HG02938 (cell line): ENCODE data around the gene LRIT3.

Experiments
- ATAC-seq: cut with Tn5 transposase; IDR thresholded peaks from one replicate; pipeline ENCODE4 v1.9.1; 2021; ENCODE audit warnings: mild to moderate bottlenecking, moderate library complexity; ENCODE audit not compliant: unreplicated experiment

Gene LRIT3

DNA sequence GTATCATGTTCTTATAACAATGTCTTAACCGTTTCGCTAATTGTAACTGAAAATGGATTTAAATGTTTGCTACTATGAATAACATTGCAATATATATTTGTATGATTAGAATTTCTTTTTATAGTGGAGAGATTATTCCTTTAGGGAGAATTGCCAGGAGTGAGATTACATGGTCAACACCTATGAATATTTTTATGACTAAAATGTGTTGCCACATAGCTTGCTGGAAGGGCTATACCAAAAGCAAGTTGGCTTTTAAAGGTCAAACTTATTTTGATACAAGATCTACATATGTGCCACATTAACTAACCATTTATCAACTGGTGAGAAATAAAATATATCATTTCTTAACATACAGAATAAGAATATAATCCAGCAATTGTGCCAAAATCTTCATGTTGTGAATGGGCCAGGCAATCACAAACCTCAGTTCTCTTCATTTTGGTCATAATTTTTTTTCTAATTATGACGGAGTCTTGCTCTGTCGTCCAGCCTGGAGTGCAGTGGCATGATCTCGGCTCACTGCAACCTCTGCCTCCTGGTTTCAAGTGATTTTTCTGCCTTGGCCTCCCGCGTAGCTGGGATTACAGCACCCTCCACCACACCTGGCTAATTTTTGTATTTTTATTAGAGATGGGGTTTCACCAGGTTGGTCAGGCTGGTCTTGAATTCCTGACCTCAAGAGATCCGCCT is 54.8 kb downstream of the LRIT3 start:
- no peak for ATAC-seq

DNA sequence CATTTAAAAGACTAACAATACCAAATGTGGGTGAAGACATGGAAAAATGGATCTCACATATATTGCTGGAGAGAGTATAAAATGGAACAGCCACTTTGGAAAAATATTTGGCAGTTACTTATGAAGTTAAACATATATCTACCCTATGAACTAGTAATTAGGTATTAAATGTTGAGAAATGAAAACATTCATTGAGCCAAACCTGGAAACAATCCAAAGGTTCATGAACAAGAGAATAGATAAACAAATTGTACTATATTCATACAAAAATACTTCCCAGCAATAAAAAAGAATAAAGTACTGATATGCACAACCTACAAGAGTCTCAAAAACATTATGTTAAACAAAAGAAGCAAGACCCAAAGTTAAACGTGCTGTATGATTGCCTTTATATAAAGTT is 60.8 kb downstream of the LRIT3 start:
- ATAC-seq, result no peak

DNA sequence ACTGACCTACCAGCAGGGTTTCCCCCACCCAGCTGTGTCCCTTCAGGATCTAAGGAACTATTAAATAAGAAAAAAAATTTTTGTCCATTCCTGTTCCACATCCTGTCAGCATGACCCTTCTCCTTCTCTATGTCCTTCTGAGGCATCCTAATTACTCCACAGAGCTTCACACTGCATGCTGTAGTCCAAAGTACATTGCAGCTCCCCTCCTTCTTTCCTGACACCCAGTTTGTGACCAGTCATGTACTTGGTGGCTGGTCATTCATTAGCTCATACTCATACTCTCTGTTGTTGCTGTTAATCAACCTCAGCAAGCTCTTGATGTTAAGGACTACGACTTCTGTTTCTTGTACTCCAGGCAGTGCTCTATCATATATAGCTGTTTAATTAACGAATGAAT is 62.3 kb downstream of the LRIT3 start:
- ATAC-seq, result no peak

DNA sequence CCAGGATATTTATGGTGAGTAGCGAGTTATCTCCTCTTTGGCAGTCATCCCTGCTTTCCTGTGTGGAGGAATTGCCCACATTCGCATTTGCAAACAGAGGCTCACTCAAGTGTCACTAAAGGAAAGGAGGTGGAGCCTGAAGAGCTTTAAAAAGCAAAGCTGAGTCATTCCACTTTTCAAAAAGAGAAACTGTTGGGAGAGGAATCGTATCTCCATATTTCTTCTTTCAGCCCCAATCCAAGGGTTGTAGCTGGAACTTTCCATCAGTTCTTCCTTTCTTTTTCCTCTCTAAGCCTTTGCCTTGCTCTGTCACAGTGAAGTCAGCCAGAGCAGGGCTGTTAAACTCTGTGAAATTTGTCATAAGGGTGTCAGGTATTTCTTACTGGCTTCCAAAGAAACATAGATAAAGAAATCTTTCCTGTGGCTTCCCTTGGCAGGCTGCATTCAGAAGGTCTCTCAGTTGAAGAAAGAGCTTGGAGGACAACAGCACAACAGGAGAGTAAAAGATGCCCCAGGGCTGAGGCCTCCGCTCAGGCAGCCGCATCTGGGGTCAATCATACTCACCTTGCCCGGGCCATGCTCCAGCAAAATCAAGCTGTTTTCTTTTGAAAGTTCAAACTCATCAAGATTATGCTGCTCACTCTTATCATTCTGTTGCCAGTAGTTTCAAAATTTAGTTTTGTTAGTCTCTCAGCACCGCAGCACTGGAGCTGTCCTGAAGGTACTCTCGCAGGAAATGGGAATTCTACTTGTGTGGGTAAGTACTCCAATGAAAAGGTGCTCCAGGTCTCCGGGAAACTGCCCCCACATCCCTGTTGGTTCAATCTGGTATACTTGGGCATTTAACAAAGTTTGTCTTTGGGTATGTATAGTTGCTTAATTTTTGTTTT is 65.0 kb downstream of the LRIT3 start, which contains the start of gene EGF:
EGF (plus strand) TSS at position 178 of the 890 bp plus-strand sequence; CDS start at position 631, 453 bp downstream.
- ATAC-seq, result no peak

DNA sequence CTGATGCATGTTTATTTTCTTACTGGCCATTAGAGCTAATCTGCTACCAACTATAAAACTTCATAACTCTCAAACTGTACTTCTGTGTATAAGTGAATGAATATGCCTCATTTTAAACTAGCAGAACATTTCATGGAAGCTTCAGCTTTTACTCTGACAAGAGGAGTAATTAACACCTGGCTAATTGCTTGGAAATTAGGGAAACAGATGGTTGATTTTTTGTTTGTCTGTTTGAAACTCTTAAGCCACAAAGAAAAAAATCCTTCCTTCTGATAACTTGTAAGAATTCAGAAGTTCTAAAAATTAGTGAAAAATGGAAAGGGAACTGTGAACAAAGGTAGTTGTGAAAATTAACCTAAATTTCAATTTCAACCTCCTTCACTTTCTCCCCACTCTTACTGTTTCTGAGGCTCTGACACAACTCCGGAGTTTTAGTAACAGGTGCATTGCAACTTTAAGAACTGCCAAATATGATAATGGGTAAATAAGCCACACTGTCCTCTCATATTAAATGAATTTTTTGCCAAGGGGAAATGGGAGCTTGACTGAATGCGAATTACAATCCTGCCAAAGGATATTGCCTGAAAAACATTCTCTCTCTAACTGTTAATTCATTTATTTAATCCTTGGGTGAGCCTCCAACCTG is 65.8 kb downstream of the LRIT3 start:
- no peak for ATAC-seq

DNA sequence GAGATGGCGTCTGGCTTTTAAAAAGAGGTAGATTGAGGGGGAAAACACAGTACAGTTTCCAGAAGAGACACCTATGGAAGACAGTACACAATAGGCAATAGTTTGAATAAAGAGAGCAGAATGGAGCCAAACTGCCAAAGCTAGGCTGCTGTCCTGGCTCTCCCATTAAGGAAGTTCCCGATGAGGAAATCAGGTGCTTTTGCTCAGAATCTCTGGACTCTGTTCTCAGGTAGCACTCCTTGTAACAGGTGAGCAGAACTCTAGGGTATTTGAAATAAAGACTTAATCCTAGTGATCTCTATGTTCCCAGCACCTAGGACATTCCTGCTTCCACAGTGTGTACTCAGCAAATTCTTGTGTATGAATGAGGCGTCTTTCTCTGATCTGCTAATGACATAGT is 66.4 kb downstream of the LRIT3 start:
- ATAC-seq, result no peak

DNA sequence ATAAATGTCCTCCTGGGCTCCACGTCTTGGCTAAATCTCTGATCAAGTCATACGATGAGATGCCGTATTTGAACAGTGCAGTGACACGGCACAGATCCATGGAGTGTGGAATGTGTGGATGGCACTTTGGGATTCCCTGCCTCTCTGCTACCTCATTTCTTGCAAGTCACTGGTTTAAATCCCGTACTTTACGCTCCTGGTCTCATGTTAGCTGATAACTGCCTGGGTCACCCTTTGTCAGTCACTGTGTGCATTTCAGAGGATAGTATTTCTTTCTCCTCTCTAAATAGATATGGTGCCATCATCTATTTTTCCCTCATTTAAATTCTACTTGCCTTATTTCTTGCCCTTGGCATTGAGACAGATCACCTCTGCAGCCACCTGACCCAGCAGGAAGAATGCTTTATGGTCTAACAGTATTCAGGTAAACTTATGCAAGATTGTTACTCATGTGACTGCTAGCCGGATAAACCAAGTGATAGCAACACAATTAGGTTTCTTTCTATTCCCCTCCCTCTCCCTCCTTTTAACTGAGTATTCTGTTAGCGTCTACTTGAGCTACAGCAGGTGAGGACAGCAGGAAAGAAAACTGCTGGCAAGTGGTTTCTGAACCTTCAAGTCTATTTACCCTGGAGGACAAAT is 67.6 kb downstream of the LRIT3 start:
- ATAC-seq, result no peak

DNA sequence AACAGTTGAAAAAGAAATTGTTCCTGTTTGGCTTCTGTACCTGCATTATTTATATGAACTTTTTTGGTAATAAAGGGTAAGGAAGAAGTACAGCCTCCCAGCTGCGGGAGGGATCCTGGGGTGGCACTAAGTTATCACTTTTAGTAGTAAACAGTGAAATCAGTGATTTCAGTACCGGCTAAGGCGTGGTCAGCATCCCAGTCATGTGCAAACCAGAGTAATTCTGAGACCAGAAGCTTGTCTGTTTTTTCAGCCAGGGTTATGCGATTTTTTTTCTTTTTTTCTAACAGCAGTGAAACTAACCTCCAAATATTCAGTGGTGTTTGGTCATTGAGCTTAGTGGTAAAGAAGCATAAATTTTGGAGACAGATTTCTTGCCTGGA is 68.1 kb downstream of the LRIT3 start:
- ATAC-seq, result no peak

DNA sequence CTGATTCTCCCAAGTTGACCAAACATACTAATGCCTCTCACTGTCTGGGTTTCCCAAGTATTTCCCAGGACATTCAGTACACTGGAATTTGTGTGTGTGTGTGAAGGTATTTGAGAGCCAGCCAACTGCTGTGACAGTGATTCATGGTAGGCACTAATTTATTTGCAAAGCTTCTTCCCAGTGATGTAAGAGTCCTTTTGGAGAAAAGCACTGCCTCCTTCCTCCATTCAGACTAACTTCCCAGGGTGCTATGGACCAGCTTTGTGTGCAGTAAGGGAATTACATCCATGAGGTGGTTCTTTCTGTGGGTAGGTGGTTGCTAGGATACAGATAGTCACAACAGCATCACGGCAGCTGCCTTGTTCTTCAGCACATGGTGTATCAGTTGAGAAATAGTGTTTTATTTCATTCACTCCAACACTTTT is 73.5 kb downstream of the LRIT3 start:
- no peak for ATAC-seq
